Measurements from ENCODE around the gene EMC10.
A peak's percentile ranks its signal among the peaks of the same experiment; 100 is the strongest.

The EMC10 gene

GRCh38 chr19:50476224-50476906 lies at the start of gene EMC10, which contains the start of gene GARIN5A:
EMC10 (plus strand) TSS chr19:50476507; CDS start chr19:50476545, 38 bp downstream.
GARIN5A (minus strand) TSS chr19:50476848; CDS start chr19:50476388, 460 bp downstream.
- peak within 1 kb of the TSS; percentile 86 for H3K4me3 ChIP-seq (ENCODE audit: low read length)
- TF ChIP-seq ZNF274 (IDR thresholded peaks at IDR 0.05; ENCODE audit: low read depth, low read length) = no peak

- no peak overlapping the region for H3K4me3 ChIP-seq (ENCODE audit: low read length)
- TF ChIP-seq ZNF274 (IDR thresholded peaks at IDR 0.05; ENCODE audit: low read depth, low read length) = no peak
Measured at GRCh38 chr19:50427318-50427925, 48.9 kb upstream of the EMC10 start.

GRCh38 chr19:50427997-50428425 lies 48.3 kb upstream of the EMC10 start:
- H3K4me3 ChIP-seq (ENCODE audit: low read length) = no peak overlapping the region
- no peak for TF ChIP-seq ZNF274 (IDR thresholded peaks at IDR 0.05; ENCODE audit: low read depth, low read length)

GRCh38 chr19:50428772-50429463 lies 47.4 kb upstream of the EMC10 start:
- no peak for TF ChIP-seq ZNF274 (IDR thresholded peaks at IDR 0.05; ENCODE audit: low read depth, low read length)
- H3K4me3 ChIP-seq (ENCODE audit: low read length) = no peak overlapping the region

- TF ChIP-seq ZNF274 (IDR thresholded peaks at IDR 0.05; ENCODE audit: low read depth, low read length) = no peak
- H3K4me3 ChIP-seq (ENCODE audit: low read length) = peak overlapping the region; percentile 56; the same call in 1 of the 2 replicates
Measured at GRCh38 chr19:50430888-50431342, 45.4 kb upstream of the EMC10 start.

- peak overlapping the region; percentile 56; the same call in 1 of the 2 replicates for H3K4me3 ChIP-seq (ENCODE audit: low read length)
- TF ChIP-seq ZNF274 (IDR thresholded peaks at IDR 0.05; ENCODE audit: low read depth, low read length) = no peak
Measured at GRCh38 chr19:50431343-50432220, 44.7 kb upstream of the EMC10 start.

GRCh38 chr19:50432221-50433028 lies 43.9 kb upstream of the EMC10 start, which contains the start of gene MYBPC2:
MYBPC2 (plus strand) TSS chr19:50432892; CDS start chr19:50432954, 62 bp downstream.
- H3K4me3 ChIP-seq (ENCODE audit: low read length) = peak within 1 kb of the TSS; percentile 56; the same call in 1 of the 2 replicates
- TF ChIP-seq ZNF274 (IDR thresholded peaks at IDR 0.05; ENCODE audit: low read depth, low read length) = no peak

- TF ChIP-seq ZNF274 (IDR thresholded peaks at IDR 0.05; ENCODE audit: low read depth, low read length) = no peak
- H3K4me3 ChIP-seq (ENCODE audit: low read length) = no peak overlapping the region; the same call in 1 of the 2 replicates
Measured at GRCh38 chr19:50433201-50434180, 42.8 kb upstream of the EMC10 start.

- no peak overlapping the region; the same call in 1 of the 2 replicates for H3K4me3 ChIP-seq (ENCODE audit: low read length)
Measured at GRCh38 chr19:50434525-50434924, 41.8 kb upstream of the EMC10 start.

GRCh38 chr19:50435221-50435620 lies 41.1 kb upstream of the EMC10 start:
- no peak for TF ChIP-seq ZNF274 (IDR thresholded peaks at IDR 0.05; ENCODE audit: low read depth, low read length)
- H3K4me3 ChIP-seq (ENCODE audit: low read length) = no peak overlapping the region

More at GRCh38 chr19:50434525-50434924, 41.8 kb upstream of the EMC10 start:
- TF ChIP-seq ZNF274 (IDR thresholded peaks at IDR 0.05; ENCODE audit: low read depth, low read length) = no peak

GRCh38 chr19:50435627-50436026 lies 40.7 kb upstream of the EMC10 start:
- no peak for TF ChIP-seq ZNF274 (IDR thresholded peaks at IDR 0.05; ENCODE audit: low read depth, low read length)
- no peak overlapping the region for H3K4me3 ChIP-seq (ENCODE audit: low read length)

Data from GM08714 (cell line).